GM23248 (cell line): ENCODE data around the gene RADIL.

Experiments used
- EZH2 ChIP-seq: fragments of 200-600 bp; sonication (generic); IDR thresholded peaks from 2 replicates; pipeline ENCODE4 v1.6.1; 2018; ENCODE audit warnings: antibody characterized with exemption, mild to moderate bottlenecking; ENCODE audit not compliant: insufficient read depth, poor library complexity, severe bottlenecking
- EZH2phosphoT487 ChIP-seq: fragments of 200-600 bp; sonication (generic); IDR thresholded peaks from 2 replicates; pipeline ENCODE4 v1.6.1; 2018; ENCODE audit warnings: antibody characterized with exemption, moderate library complexity, mild to moderate bottlenecking, low read depth; ENCODE audit not compliant: insufficient read depth

DNA sequence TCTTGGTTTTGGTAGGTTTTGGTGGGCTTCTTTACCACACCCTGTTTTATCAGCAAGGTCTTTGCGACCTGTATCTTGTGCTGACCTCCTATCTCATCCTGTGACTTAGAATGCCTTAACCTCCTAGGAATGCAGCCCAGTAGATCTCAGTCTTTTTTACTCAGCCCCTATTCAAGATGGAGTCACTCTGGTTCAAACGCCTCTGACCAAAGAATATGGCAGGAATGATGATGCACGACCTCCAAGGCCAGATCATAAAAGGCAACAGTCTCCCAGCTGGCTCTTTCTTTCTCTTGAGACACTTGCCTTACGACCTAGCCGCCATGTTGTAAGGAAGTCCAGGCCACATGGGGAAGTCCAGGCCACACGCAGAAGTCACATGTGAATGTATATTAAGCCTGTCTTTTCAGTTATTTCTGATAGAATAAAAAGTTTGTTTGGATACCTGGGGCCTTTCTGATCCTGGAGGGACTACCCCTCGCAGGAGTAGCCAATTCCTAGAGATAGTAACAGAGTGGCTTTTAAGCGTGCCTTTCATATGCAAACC, 10.5 kb upstream of the RADIL start:
- no peak for TF ChIP-seq EZH2
- TF ChIP-seq EZH2phosphoT487: no peak
